GM23338 (cell line): ENCODE results near the gene FECH. TPM values are rescaled to one million over a fixed set of nuclear protein-coding genes. Genes with fewer than 3 reads are reported as not detected.

ENCODE experiments used
- ATAC-seq: fragments of 200-7000 bp; cut with Tn5 transposase; 3 replicates; pipeline ENCODE4 v1.9.1; 2020
- DNase-seq: peaks from one replicate; pipeline ENCODE4 v3.0.0-alpha.2; 2015; ENCODE audit warnings: low spot score
- H2AFZ ChIP-seq: fragments of 200-600 bp; sonication (generic); 2 replicates; pipeline ENCODE4 v1.8.0; 2016; ENCODE audit warnings: antibody characterized with exemption, mild to moderate bottlenecking, moderate library complexity
- H3F3A ChIP-seq: fragments of 200-600 bp; sonication (generic); replicated peaks from 2 replicates; pipeline ENCODE4 v1.8.0; 2017; ENCODE audit warnings: antibody characterized with exemption, mixed run types, low read depth
- H3K27ac ChIP-seq: fragments of 200-600 bp; sonication (generic); 2 replicates; pipeline ENCODE4 v1.6.1; 2016; ENCODE audit warnings: low read depth
- H3K27me3 ChIP-seq: fragments of 200-600 bp; sonication (generic); 2 replicates; pipeline ENCODE4 v1.8.0; 2016; ENCODE audit warnings: mild to moderate bottlenecking, mixed run types, moderate library complexity; ENCODE audit not compliant: insufficient read depth
- H3K36me3 ChIP-seq: fragments of 200-600 bp; sonication (generic); 2 replicates; pipeline ENCODE4 v1.8.0; 2016; ENCODE audit warnings: mild to moderate bottlenecking; ENCODE audit not compliant: insufficient read depth
- H3K4me1 ChIP-seq: fragments of 200-600 bp; sonication (generic); 2 replicates; pipeline ENCODE4 v1.8.0; 2016; ENCODE audit warnings: mild to moderate bottlenecking, moderate library complexity; ENCODE audit not compliant: insufficient read depth
- H3K4me2 ChIP-seq: fragments of 200-600 bp; sonication (generic); 2 replicates; pipeline ENCODE4 v1.7.1; 2017; ENCODE audit warnings: mixed run types
- H3K4me3 ChIP-seq: fragments of 200-600 bp; sonication (generic); 2 replicates; pipeline ENCODE4 v1.6.1; 2016; ENCODE audit warnings: mixed run types
- H3K79me2 ChIP-seq: fragments of 200-600 bp; sonication (generic); replicated peaks from 2 replicates; pipeline ENCODE4 v1.8.0; 2017; ENCODE audit warnings: mild to moderate bottlenecking; ENCODE audit not compliant: insufficient read depth
- H3K9me2 ChIP-seq: fragments of 200-600 bp; sonication (generic); 2 replicates; pipeline ENCODE4 v1.8.0; 2017; ENCODE audit not compliant: insufficient read depth
- H4K20me1 ChIP-seq: fragments of 200-600 bp; sonication (generic); replicated peaks from 2 replicates; pipeline ENCODE4 v1.8.0; 2017; ENCODE audit warnings: mild to moderate bottlenecking; ENCODE audit not compliant: insufficient read depth
- H3K27ac Mint-ChIP-seq: 2 replicates; pipeline ENCODE4 v1.8.0; 2020; ENCODE audit warnings: inconsistent platforms, mild to moderate bottlenecking, moderate library complexity, mixed read lengths
- H3K27me3 Mint-ChIP-seq: 3 replicates; pipeline ENCODE4 v1.8.0; 2022; ENCODE audit warnings: low read depth, mild to moderate bottlenecking, moderate library complexity, mixed read lengths, inconsistent platforms; ENCODE audit not compliant: insufficient read depth, poor library complexity
- H3K36me3 Mint-ChIP-seq: 3 replicates; pipeline ENCODE4 v1.8.0; 2021; ENCODE audit warnings: low read depth, mild to moderate bottlenecking, inconsistent platforms, moderate library complexity, mixed read lengths
- H3K4me1 Mint-ChIP-seq: 3 replicates; pipeline ENCODE4 v1.8.0; 2020; ENCODE audit warnings: mild to moderate bottlenecking, inconsistent platforms, mixed read lengths
- H3K4me3 Mint-ChIP-seq: 3 replicates; pipeline ENCODE4 v1.8.0; 2021; ENCODE audit warnings: moderate library complexity, mild to moderate bottlenecking, inconsistent platforms, mixed read lengths
- H3K9me3 Mint-ChIP-seq: 3 replicates; pipeline ENCODE4 v1.8.0; 2020; ENCODE audit warnings: moderate library complexity, mild to moderate bottlenecking, inconsistent platforms, mixed read lengths
- EZH2 ChIP-seq: fragments of 200-600 bp; sonication (generic); IDR thresholded peaks from one replicate; pipeline ENCODE4 v1.8.0; 2017; ENCODE audit warnings: antibody characterized with exemption, mild to moderate bottlenecking, low read depth; ENCODE audit not compliant: unreplicated experiment
- POLR2AphosphoS5 ChIP-seq: IDR thresholded peaks from 2 replicates; pipeline ENCODE4 v1.6.1; 2016; ENCODE audit warnings: antibody characterized with exemption, low read depth
- STAT1 ChIP-seq: IDR thresholded peaks from one replicate; pipeline ENCODE4 v1.6.1; 2016; ENCODE audit warnings: antibody characterized with exemption; ENCODE audit not compliant: unreplicated experiment
- ZNF114 ChIP-seq: fragments of 250-450 bp; sonication (Bioruptor Pico); IDR thresholded peaks from 2 replicates; pipeline ENCODE4 v1.5.0; 2020; ENCODE audit warnings: mild to moderate bottlenecking, moderate library complexity
- polyA plus RNA-seq: library from polyadenylated mRNA; unstranded; fragments of >200 nt; fragmentation: Nextera tagmentation; extraction: Ambion mirVana; gene quantifications from 2 replicates; pipeline ENCODE4 v1.2.1, GENCODE V29; 2016
- total RNA-seq: library from RNA; depleted of rRNA; stranded (reverse); fragments of >200 nt; shearing (Covaris generic); gene quantifications from 2 replicates; pipeline ENCODE4 v1.2.3, GENCODE V29; 2014
- TF ChIP-seq, protein P1 (sequence below): fragments of 250-450 bp; sonication (Bioruptor Pico); IDR thresholded peaks from 2 replicates; pipeline ENCODE4 v1.5.0; 2020; ENCODE audit warnings: mild to moderate bottlenecking, moderate library complexity
- TF ChIP-seq, protein P2 (sequence below): IDR thresholded peaks from one replicate; pipeline ENCODE4 v1.6.1; 2018; ENCODE audit warnings: antibody characterized with exemption; ENCODE audit not compliant: unreplicated experiment
- TF ChIP-seq, protein P3 (sequence below): IDR thresholded peaks from 2 replicates; pipeline ENCODE4 v1.6.1; 2016; ENCODE audit warnings: antibody characterized with exemption

FECH gene
- total and polyA plus RNA-seq, 2 experiments from 2014 or later = 5.8 to 35.5 TPM

- TF ChIP-seq, protein P1, sequence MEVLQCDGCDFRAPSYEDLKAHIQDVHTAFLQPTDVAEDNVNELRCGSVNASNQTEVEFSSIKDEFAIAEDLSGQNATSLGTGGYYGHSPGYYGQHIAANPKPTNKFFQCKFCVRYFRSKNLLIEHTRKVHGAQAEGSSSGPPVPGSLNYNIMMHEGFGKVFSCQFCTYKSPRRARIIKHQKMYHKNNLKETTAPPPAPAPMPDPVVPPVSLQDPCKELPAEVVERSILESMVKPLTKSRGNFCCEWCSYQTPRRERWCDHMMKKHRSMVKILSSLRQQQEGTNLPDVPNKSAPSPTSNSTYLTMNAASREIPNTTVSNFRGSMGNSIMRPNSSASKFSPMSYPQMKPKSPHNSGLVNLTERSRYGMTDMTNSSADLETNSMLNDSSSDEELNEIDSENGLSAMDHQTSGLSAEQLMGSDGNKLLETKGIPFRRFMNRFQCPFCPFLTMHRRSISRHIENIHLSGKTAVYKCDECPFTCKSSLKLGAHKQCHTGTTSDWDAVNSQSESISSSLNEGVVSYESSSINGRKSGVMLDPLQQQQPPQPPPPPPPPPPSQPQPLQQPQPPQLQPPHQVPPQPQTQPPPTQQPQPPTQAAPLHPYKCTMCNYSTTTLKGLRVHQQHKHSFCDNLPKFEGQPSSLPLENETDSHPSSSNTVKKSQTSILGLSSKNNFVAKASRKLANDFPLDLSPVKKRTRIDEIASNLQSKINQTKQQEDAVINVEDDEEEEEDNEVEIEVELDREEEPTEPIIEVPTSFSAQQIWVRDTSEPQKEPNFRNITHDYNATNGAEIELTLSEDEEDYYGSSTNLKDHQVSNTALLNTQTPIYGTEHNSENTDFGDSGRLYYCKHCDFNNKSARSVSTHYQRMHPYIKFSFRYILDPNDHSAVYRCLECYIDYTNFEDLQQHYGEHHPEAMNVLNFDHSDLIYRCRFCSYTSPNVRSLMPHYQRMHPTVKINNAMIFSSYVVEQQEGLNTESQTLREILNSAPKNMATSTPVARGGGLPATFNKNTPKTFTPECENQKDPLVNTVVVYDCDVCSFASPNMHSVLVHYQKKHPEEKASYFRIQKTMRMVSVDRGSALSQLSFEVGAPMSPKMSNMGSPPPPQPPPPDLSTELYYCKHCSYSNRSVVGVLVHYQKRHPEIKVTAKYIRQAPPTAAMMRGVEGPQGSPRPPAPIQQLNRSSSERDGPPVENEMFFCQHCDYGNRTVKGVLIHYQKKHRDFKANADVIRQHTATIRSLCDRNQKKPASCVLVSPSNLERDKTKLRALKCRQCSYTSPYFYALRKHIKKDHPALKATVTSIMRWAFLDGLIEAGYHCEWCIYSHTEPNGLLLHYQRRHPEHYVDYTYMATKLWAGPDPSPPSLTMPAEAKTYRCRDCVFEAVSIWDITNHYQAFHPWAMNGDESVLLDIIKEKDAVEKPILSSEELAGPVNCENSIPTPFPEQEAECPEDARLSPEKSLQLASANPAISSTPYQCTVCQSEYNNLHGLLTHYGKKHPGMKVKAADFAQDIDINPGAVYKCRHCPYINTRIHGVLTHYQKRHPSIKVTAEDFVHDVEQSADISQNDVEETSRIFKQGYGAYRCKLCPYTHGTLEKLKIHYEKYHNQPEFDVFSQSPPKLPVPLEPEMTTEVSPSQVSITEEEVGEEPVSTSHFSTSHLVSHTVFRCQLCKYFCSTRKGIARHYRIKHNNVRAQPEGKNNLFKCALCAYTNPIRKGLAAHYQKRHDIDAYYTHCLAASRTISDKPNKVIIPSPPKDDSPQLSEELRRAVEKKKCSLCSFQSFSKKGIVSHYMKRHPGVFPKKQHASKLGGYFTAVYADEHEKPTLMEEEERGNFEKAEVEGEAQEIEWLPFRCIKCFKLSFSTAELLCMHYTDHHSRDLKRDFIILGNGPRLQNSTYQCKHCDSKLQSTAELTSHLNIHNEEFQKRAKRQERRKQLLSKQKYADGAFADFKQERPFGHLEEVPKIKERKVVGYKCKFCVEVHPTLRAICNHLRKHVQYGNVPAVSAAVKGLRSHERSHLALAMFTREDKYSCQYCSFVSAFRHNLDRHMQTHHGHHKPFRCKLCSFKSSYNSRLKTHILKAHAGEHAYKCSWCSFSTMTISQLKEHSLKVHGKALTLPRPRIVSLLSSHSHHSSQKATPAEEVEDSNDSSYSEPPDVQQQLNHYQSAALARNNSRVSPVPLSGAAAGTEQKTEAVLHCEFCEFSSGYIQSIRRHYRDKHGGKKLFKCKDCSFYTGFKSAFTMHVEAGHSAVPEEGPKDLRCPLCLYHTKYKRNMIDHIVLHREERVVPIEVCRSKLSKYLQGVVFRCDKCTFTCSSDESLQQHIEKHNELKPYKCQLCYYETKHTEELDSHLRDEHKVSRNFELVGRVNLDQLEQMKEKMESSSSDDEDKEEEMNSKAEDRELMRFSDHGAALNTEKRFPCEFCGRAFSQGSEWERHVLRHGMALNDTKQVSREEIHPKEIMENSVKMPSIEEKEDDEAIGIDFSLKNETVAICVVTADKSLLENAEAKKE (CRISPR knock-in tag) = no peak
- no peak for TF ChIP-seq EZH2
- TF ChIP-seq POLR2AphosphoS5 = no peak
Observed at GRCh38 chr18:57547260-57547659, 39.2 kb downstream of the FECH start (continued).

DNA sequence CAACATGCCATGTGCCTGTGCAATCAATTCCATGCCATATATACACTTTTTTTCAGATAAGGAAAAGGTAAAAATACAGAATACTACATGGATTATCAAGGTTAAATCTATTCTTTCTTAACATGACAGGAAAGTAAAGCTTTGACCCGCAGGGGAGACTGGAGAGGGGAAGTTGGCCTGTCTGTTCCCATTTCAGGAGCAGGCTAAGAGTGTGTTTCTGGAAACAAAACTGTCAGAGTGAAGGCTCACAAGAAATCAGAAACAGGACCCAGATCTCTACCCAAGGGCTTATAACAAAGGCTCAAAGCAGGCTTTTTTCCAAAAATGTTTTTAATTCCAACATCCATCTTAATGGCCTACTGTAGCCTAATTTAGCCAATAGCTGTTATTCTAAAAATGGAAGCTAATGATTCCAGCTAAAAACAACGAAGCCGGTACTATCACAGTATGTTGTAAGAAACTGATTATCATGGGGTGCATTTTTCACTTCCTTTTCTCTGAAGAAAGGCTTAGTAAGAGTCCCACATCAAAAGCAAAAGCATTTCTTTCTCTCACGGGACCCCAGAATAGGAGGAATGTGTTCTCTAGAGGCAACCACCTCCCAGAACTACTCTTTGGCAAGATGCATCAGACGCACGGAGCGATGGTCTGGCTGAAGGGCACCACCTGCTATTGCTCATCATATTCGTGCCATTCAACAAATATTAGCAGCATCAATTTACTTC, 41.4 kb downstream of the FECH start:
- H3F3A ChIP-seq = no peaks in the 10 kb centered on the region
- TF ChIP-seq STAT1 (no peak), ZNF114 (CRISPR knock-in tag) (no peak)
- TF ChIP-seq, protein P2, sequence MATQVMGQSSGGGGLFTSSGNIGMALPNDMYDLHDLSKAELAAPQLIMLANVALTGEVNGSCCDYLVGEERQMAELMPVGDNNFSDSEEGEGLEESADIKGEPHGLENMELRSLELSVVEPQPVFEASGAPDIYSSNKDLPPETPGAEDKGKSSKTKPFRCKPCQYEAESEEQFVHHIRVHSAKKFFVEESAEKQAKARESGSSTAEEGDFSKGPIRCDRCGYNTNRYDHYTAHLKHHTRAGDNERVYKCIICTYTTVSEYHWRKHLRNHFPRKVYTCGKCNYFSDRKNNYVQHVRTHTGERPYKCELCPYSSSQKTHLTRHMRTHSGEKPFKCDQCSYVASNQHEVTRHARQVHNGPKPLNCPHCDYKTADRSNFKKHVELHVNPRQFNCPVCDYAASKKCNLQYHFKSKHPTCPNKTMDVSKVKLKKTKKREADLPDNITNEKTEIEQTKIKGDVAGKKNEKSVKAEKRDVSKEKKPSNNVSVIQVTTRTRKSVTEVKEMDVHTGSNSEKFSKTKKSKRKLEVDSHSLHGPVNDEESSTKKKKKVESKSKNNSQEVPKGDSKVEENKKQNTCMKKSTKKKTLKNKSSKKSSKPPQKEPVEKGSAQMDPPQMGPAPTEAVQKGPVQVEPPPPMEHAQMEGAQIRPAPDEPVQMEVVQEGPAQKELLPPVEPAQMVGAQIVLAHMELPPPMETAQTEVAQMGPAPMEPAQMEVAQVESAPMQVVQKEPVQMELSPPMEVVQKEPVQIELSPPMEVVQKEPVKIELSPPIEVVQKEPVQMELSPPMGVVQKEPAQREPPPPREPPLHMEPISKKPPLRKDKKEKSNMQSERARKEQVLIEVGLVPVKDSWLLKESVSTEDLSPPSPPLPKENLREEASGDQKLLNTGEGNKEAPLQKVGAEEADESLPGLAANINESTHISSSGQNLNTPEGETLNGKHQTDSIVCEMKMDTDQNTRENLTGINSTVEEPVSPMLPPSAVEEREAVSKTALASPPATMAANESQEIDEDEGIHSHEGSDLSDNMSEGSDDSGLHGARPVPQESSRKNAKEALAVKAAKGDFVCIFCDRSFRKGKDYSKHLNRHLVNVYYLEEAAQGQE = no peak
- TF ChIP-seq, protein P3, sequence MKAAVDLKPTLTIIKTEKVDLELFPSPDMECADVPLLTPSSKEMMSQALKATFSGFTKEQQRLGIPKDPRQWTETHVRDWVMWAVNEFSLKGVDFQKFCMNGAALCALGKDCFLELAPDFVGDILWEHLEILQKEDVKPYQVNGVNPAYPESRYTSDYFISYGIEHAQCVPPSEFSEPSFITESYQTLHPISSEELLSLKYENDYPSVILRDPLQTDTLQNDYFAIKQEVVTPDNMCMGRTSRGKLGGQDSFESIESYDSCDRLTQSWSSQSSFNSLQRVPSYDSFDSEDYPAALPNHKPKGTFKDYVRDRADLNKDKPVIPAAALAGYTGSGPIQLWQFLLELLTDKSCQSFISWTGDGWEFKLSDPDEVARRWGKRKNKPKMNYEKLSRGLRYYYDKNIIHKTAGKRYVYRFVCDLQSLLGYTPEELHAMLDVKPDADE = no peak

More for the DNA sequence above, 41.4 kb downstream of the FECH start:
- Mint-ChIP-seq H3K27ac (no peak overlapping the region), H3K36me3 (no peaks in the 10 kb centered on the region), H3K4me1 (peaks cover 14% of the 10 kb centered on the region), H3K9me3 (no peaks in the 10 kb centered on the region), H3K27me3 (no peaks in the 10 kb centered on the region), H3K4me3 (no peak overlapping the region)
- no peaks in the 10 kb centered on the region for H3K36me3 ChIP-seq
- H3K9me2 ChIP-seq = no peaks in the 10 kb centered on the region
- DNase-seq = no peak
- no peaks in the 10 kb centered on the region for H4K20me1 ChIP-seq
- no peak overlapping the region for H2AFZ ChIP-seq
- H3K27me3 ChIP-seq = no peaks in the 10 kb centered on the region
- H3K4me3 ChIP-seq = no peak overlapping the region
- no peak overlapping the region for H3K27ac ChIP-seq
- no peaks in the 10 kb centered on the region for H3K79me2 ChIP-seq
- no peak for ATAC-seq
- peaks cover 4% of the 10 kb centered on the region; the same call in 1 of the 2 replicates for H3K4me1 ChIP-seq
- no peak overlapping the region for H3K4me2 ChIP-seq
